Heart right ventricle (tissue), 16 donors: ENCODE measurements around the gene COL23A1. TPM values are rescaled to one million over a fixed set of nuclear protein-coding genes. Genes with fewer than 3 reads are reported as not detected.

ENCODE experiments used
- ATAC-seq, 8 donors: fragments of 200-7000 bp; cut with Tn5 transposase; one replicate each; pipeline ENCODE4 v1.9.1; 2020; ENCODE audit warnings: mild to moderate bottlenecking in 8 of 8, moderate library complexity in 8 of 8, moderate number of reproducible peaks in 1 of 8
- DNase-seq, 2 donors: peaks; one replicate each; pipeline ENCODE4 v3.0.0-alpha.2; 2020
- H3K27ac ChIP-seq, 10 donors: fragments of 200-600 bp; sonication (generic) in 2 of 10; one replicate each; pipeline versions ENCODE4 v1.5.0 to v1.8.0; 2020 to 2022; ENCODE audit warnings: mild to moderate bottlenecking in 3 of 10
- H3K27me3 ChIP-seq, 7 donors: fragments of 200-600 bp; one replicate each; pipeline ENCODE4 v1.8.0; 2021 to 2022; ENCODE audit warnings: mild to moderate bottlenecking in 2 of 7
- H3K36me3 ChIP-seq, 9 donors: fragments of 200-600 bp; sonication (generic) in 1 of 9; one replicate each; pipeline versions ENCODE4 v1.5.0 to v1.8.0; 2020 to 2022; ENCODE audit warnings: mild to moderate bottlenecking in 2 of 9
- H3K4me1 ChIP-seq, 9 donors: fragments of 200-600 bp; sonication (generic) in 1 of 9; one replicate each; pipeline versions ENCODE4 v1.5.0 to v1.8.0; 2020 to 2022; ENCODE audit warnings: mild to moderate bottlenecking in 4 of 9
- H3K4me3 ChIP-seq, 10 donors: fragments of 200-600 bp; sonication (generic) in 2 of 10; one replicate each; pipeline versions ENCODE4 v1.5.0 to v1.8.0; 2020 to 2022; ENCODE audit warnings: mild to moderate bottlenecking in 7 of 10, moderate library complexity in 2 of 10
- H3K9me3 ChIP-seq, 11 donors: fragments of 200-600 bp in 10 of 11; sonication (generic) in 2 of 11; one replicate each; pipeline versions ENCODE4 v1.5.0 to v1.8.0; 2013 to 2022; ENCODE audit warnings: mild to moderate bottlenecking in 2 of 11, control low read depth in 1 of 11, moderate library complexity in 1 of 11
- WGBS, 2 donors: extraction: QIAGEN DNeasy Blood & Tissue Kit; methylation state at CpG; one replicate each; pipeline ENCODE4 v1.1.7; 2013; ENCODE audit warnings: inconsistent platforms in 1 of 2; 5-methylcytosine and 5-hydroxymethylcytosine counted together
- intact Hi-C, 10 donors: fragments of 100-400 bp; cut with DNase I; formaldehyde crosslinking; loops; one replicate each; pipeline versions ENCODE4 v1.11.1 to v1.14.2; 2022
- polyA plus RNA-seq, 2 donors: library from polyadenylated mRNA; stranded (reverse); fragments of 200-250 nt; gene quantifications; one replicate each; pipeline ENCODE4 v1.2.3, GENCODE V29; 2013
- total RNA-seq, 10 donors: library from RNA; stranded (reverse); fragmentation: NEBNext Ultra II Directional in 3 of 10; extraction: Animal tissue kit (Norgen Biotek cat#: 25700) in 3 of 10; gene quantifications; one replicate each; pipeline versions ENCODE4 v1.2.1 to v1.2.4, GENCODE V29; 2021 to 2023
- TF ChIP-seq, protein P1 (sequence below), 9 donors: fragments of 200-600 bp; sonication (generic) in 2 of 9; IDR thresholded peaks; one replicate each; pipeline versions ENCODE4 v1.5.0 to v1.8.0; 2021 to 2022; ENCODE audit warnings: antibody characterized with exemption in 9 of 9, mild to moderate bottlenecking in 5 of 9, moderate library complexity in 1 of 9
- donor health status: Arrhythmogenic right ventricular cardiomyopathy.
- donor health status: ischemic (EF 13 %, LVEDD 7.1; RV severe dilation, severe dysfunction).
- donor health status: healthy with polysubstance abuse.
- donor health status: DM: no; HTN: yes; CAD: no.
- donor health status: DM: no; HTN: no; CAD: no.
- donor health status: ischemic (EF 25% LVEDD 6.9; RV normal size, moderate dysfunction).
- donor health status: ischemic (EF 25% LVEDD 5.7; RV mildly dilated, moderate dysfunction).
- donor health status: healthy.
- donor health status: DM: yes; HTN: yes; CAD: no.
- donor health status: Ischemic cardiomyopathy.
- donor health status: ischemic (EF 35%, LVEDD 5.7; RV mildly dilated, moderate dysfunction).
- donor health status: nonischemic (EF 11% LVEDD 7.7; RV severe dilation, severe dysfunction).
- donor health status: DM: yes; HTN: yes; CAD: no.
- donor health status: PGD.
- donor health status: ischemic (EF 29% LVEDD 5.4; RV normal size, mild dysfunction).
- donor health status: nonischemic (EF 23%, LVEDD 6.1; RV moderate dilation, normal function).

Gene COL23A1
- total and polyA plus RNA-seq, 12 donors, result 8.9 to 29.0 (median 16.2) TPM

DNA sequence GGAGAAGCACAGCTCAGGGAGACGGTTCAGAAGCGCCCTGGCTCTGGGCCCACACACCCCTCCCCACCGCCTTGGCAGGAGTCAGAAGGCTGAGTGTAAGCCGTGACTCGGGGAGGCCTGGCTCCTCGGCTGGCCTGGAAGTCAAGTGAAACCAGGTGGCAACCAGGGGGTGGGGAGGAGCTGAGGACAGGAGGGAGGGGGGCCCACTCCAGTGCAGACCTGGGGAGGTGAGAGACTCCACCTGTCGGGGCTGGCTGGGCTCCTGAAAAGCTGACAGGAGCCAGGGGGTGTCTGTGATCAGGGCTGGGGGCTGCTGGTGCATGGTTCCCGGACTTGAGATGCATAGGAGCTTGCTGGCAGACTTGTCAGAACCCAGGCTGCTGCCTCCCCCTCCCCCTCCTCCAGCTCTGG lies 207.4 kb downstream of the COL23A1 start:
- Histone ChIP-seq H3K9me3 (no peaks in the 10 kb centered on the region), H3K4me3 (no peak overlapping the region), H3K27me3 (peaks cover 0 to 51% (median 33%) of the 10 kb centered on the region in 7 donors), H3K27ac (no peak overlapping the region), H3K36me3 (no peaks in the 10 kb centered on the region), H3K4me1 (peaks cover 0 to 14% (median 7%) of the 10 kb centered on the region in 9 donors)
- ATAC-seq (no peak), DNase-seq (no peak)
- intact Hi-C loops, result loop anchor here in 1 of 10 donors (5.0 kb wide), 1 partner anchor 50 kb away; no protein-coding TSS in a partner anchor
- TF ChIP-seq, protein P1, sequence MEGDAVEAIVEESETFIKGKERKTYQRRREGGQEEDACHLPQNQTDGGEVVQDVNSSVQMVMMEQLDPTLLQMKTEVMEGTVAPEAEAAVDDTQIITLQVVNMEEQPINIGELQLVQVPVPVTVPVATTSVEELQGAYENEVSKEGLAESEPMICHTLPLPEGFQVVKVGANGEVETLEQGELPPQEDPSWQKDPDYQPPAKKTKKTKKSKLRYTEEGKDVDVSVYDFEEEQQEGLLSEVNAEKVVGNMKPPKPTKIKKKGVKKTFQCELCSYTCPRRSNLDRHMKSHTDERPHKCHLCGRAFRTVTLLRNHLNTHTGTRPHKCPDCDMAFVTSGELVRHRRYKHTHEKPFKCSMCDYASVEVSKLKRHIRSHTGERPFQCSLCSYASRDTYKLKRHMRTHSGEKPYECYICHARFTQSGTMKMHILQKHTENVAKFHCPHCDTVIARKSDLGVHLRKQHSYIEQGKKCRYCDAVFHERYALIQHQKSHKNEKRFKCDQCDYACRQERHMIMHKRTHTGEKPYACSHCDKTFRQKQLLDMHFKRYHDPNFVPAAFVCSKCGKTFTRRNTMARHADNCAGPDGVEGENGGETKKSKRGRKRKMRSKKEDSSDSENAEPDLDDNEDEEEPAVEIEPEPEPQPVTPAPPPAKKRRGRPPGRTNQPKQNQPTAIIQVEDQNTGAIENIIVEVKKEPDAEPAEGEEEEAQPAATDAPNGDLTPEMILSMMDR (IDR thresholded peaks at IDR 0.05), result no peak
- 80 to 81% methylated on average over 8 of the region's 8 CpGs for WGBS, 2 donors

DNA sequence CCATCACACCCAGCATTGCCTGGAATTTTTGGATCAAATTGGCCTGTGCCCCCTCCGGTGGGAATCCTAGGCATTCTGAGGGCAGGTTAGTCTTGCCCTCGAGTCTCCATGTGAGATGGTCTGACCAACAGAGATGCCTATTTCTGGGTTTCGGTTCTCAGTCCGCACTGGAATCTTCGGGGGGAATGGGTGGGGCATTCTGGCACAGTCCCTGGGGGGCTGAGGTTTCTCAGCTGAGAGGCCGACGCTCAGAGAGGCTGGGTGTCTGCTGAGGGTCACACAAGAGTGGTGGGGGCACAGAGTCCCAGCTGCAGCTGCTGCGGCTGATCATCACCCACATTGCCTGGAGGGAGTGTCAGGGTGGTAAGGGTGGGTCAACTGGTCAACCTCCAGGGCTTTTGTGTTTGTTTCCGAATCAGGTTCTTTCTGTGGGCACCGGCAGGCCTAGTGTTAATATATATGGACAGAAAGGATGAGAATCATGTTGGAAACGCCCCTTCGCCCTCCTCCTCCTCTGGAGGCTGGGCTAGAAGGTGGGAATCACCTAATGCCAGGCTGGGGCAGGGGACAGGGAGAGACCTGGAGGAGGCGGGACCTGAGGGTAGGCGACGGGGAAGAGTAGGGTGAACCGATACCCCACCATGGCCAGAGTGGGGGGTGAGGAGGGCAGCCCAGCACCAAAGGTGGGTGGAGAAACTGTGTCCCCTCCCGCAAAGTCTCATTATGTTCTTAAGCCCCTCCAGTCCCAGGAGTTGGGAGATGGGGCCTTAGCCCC lies 208.1 kb downstream of the COL23A1 start:
- Histone ChIP-seq H3K9me3 (no peaks in the 10 kb centered on the region), H3K27me3 (peaks cover 0 to 51% (median 31%) of the 10 kb centered on the region in 7 donors)
- WGBS, 2 donors, result 93 to 94% methylated on average over 17 of the region's 17 CpGs

DNA sequence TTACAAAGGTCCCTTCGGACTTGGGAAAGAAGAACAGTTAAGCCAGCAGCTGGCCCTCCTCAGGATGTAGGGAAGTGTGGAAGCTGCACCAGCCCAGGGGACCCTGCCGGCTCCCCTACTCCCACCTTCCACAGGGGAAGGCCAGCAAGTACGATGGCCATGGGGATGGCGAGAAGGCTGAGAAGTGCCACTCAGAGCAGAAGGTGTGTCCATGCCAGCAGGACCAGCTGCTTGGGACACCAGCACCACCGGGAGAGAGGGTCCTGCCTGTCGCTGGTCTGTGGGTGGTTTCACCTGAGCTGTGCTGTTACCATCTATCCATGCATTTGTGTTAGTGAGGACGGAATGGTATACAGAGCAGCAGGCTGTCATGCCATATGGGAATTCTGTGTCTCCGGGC lies 209.0 kb downstream of the COL23A1 start:
- Histone ChIP-seq H3K9me3 (no peaks in the 10 kb centered on the region), H3K4me3 (no peak overlapping the region), H3K27ac (no peak overlapping the region), H3K36me3 (no peaks in the 10 kb centered on the region), H3K27me3 (peaks cover 0 to 42% (median 23%) of the 10 kb centered on the region in 7 donors), H3K4me1 (peaks cover 0 to 14% (median 6%) of the 10 kb centered on the region in 9 donors)
- ATAC-seq (no peak), DNase-seq (no peak)
- TF ChIP-seq, protein P1 (IDR thresholded peaks at IDR 0.05), result no peak
- intact Hi-C loops, result loop anchor here in 1 of 10 donors (5.0 kb wide), 1 partner anchor 49 kb away; no protein-coding TSS in a partner anchor
- 92 to 95% methylated on average over 8 of the region's 8 CpGs for WGBS, 2 donors

More for the DNA sequence above, 208.1 kb downstream of the COL23A1 start:
- intact Hi-C loops, result loop anchor here in 1 of 10 donors (5.0 kb wide), 1 partner anchor 50 kb away; no protein-coding TSS in a partner anchor
- TF ChIP-seq, protein P1 (IDR thresholded peaks at IDR 0.05), result no peak
- Histone ChIP-seq H3K27ac (no peak overlapping the region), H3K4me1 (peaks cover 0 to 14% (median 6%) of the 10 kb centered on the region in 9 donors), H3K4me3 (no peak overlapping the region), H3K36me3 (no peaks in the 10 kb centered on the region)
- ATAC-seq (no peak), DNase-seq (no peak)

DNA sequence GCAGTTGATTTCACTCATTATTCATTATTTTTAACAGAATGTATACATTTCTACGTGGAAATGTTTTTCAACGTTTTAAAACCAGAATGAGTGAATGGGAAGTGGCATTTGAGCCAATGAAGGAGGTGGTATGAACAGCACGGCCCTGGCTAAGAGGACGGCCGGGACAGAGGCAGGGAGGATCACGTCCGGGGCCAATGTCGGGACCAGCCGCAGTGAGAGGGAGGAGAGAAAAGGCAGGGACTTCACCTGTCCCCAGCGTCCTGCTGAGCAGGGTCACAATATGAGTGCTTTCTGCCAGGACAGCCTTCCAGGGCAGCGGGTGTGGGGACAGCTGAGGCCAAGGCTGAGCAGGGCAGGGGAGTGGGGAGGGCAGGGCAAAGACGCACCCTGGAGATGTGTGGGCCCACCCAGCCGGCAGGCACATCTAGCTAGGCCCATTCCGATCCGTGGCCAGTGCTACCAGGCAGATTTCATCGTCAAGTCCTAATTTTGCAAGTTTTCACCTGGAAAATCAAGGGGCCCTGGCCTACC lies 209.6 kb downstream of the COL23A1 start:
- intact Hi-C loops, result loop anchor here in 1 of 10 donors (5.0 kb wide), 1 partner anchor 48 kb away; no protein-coding TSS in a partner anchor
- Histone ChIP-seq H3K4me3 (no peak overlapping the region), H3K9me3 (no peaks in the 10 kb centered on the region), H3K27me3 (peaks cover 0 to 40% (median 18%) of the 10 kb centered on the region in 7 donors), H3K27ac (no peak overlapping the region), H3K36me3 (no peaks in the 10 kb centered on the region), H3K4me1 (peaks cover 0 to 14% (median 6%) of the 10 kb centered on the region in 9 donors)
- ATAC-seq, result no peak
- TF ChIP-seq, protein P1 (IDR thresholded peaks at IDR 0.05), result no peak
- 91 to 93% methylated on average over 16 of the region's 16 CpGs for WGBS, 2 donors
- DNase-seq, result no peak
